Panc1 (cell line): ENCODE results near the gene CDC37L1. TPM values are rescaled to one million over a fixed set of nuclear protein-coding genes. Genes with fewer than 3 reads are reported as not detected.

ENCODE experiments used
- ATAC-seq: fragments of 200-7000 bp; cut with Tn5 transposase; 2 replicates; pipeline ENCODE4 v1.9.1; 2020; ENCODE audit warnings: mild to moderate bottlenecking, moderate library complexity
- BruUV-seq: library from RNA; stranded (reverse); fragments of 400-500 nt; replicated peaks from 2 replicates; lab custom pipeline; 2021; lab: Mats Ljungman, UMichigan
- CTCF ChIA-PET: fragments of 300-600 bp; sonication (Branson Sonifier 250); formaldehyde crosslinking; loops from one replicate; lab custom pipeline; 2022; ENCODE audit warnings: antibody characterized with exemption; lab: Charles Lee
- POLR2A ChIA-PET: fragments of 300-600 bp; sonication (Branson Sonifier 250); formaldehyde crosslinking; loops from one replicate; lab custom pipeline; 2022; ENCODE audit warnings: antibody characterized with exemption; lab: Charles Lee
- DNase-seq: peaks from one replicate; pipeline ENCODE4 v3.0.0-alpha.2; 2010; ENCODE audit warnings: low read depth, low spot score
- H3K27ac ChIP-seq: 2 replicates; pipeline ENCODE4 v1.5.1; 2011; ENCODE audit warnings: mild to moderate bottlenecking, low read length, inconsistent platforms
- H3K27me3 ChIP-seq: fragments of 200-500 bp; sonication (Bioruptor generic); 2 replicates; pipeline ENCODE4 v1.6.0; 2014; ENCODE audit warnings: low read length, inconsistent platforms; ENCODE audit not compliant: control insufficient read depth, insufficient read depth
- H3K36me3 ChIP-seq: fragments of 200-500 bp; sonication (Bioruptor generic); 2 replicates; pipeline ENCODE4 v1.5.1; 2014; ENCODE audit warnings: inconsistent platforms, mild to moderate bottlenecking, low read length, moderate library complexity; ENCODE audit not compliant: control insufficient read depth, insufficient read depth
- H3K4me1 ChIP-seq: 2 replicates; pipeline ENCODE4 v1.5.1; 2011; ENCODE audit warnings: inconsistent platforms, mild to moderate bottlenecking, low read length, moderate library complexity; ENCODE audit not compliant: control insufficient read depth, insufficient read depth
- H3K4me3 ChIP-seq, 2 experiments: 2 replicates each; pipeline ENCODE4 v1.5.1; 2011 to 2012; ENCODE audit warnings: low read depth in 2 of 2, low read length in 2 of 2, mild to moderate bottlenecking in 2 of 2, inconsistent platforms in 1 of 2, moderate library complexity in 1 of 2
- H3K9me3 ChIP-seq: fragments of 200-500 bp; sonication (Bioruptor generic); 2 replicates; pipeline ENCODE4 v1.5.1; 2014; ENCODE audit warnings: low read depth, mild to moderate bottlenecking, inconsistent platforms, low read length, moderate library complexity; ENCODE audit not compliant: control insufficient read depth, insufficient read depth
- CTCF ChIP-seq: fragments of 450-650 bp; IDR thresholded peaks from 2 replicates; pipeline ENCODE4 v1.5.1; 2017; ENCODE audit warnings: mild to moderate bottlenecking
- POLR2AphosphoS5 ChIP-seq: IDR thresholded peaks from 2 replicates; pipeline ENCODE4 v1.6.1; 2012; ENCODE audit warnings: mild to moderate bottlenecking, low read depth, low read length, moderate library complexity
- SIN3A ChIP-seq: IDR thresholded peaks from 2 replicates; pipeline ENCODE4 v1.6.1; 2012; ENCODE audit warnings: low read depth, mild to moderate bottlenecking, low read length, moderate library complexity, borderline replicate concordance; ENCODE audit not compliant: insufficient read depth
- TCF7L2 ChIP-seq: IDR thresholded peaks from 2 replicates; pipeline ENCODE4 v1.6.1; 2011; ENCODE audit warnings: mild to moderate bottlenecking, low read depth, low read length, inconsistent platforms
- in situ Hi-C: cut with HindIII; loops from 2 replicates; pipeline ENCODE4 v1.10.0; 2016; ENCODE audit warnings: low sequenced_read_pairs, low pct_unique_long_range_greater_than_20kb
- intact Hi-C: fragments of 100-400 bp; cut with micrococcal nuclease; formaldehyde crosslinking; loops from one replicate; pipeline ENCODE4 v1.10.0; 2022; ENCODE audit not compliant: unreplicated experiment
- total RNA-seq: library from RNA; stranded (reverse); gene quantifications from one replicate; pipeline ENCODE4 v1.2.1, GENCODE V29; 2021; ENCODE audit not compliant: unreplicated experiment
- TF ChIP-seq, protein P1 (sequence below), 2 experiments: IDR thresholded peaks; 2 replicates each; pipeline ENCODE4 v1.6.1; 2011 to 2012; ENCODE audit warnings: low read depth in 2 of 2, control low read depth in 1 of 2, low read length in 1 of 2, mild to moderate bottlenecking in 1 of 2, moderate library complexity in 1 of 2; ENCODE audit not compliant: insufficient read depth in 1 of 2

CDC37L1 gene
- total RNA-seq, 1 experiment from 2014 or later = 3.0 TPM

- CTCF ChIA-PET = no interaction called here
- POLR2A ChIA-PET = no interaction called here
Observed at GRCh38 chr9:4704129-4704528, 24.8 kb downstream of the CDC37L1 start.

GRCh38 chr9:4706021-4706420 is 26.7 kb downstream of the CDC37L1 start:
- TF ChIP-seq, protein P1, sequence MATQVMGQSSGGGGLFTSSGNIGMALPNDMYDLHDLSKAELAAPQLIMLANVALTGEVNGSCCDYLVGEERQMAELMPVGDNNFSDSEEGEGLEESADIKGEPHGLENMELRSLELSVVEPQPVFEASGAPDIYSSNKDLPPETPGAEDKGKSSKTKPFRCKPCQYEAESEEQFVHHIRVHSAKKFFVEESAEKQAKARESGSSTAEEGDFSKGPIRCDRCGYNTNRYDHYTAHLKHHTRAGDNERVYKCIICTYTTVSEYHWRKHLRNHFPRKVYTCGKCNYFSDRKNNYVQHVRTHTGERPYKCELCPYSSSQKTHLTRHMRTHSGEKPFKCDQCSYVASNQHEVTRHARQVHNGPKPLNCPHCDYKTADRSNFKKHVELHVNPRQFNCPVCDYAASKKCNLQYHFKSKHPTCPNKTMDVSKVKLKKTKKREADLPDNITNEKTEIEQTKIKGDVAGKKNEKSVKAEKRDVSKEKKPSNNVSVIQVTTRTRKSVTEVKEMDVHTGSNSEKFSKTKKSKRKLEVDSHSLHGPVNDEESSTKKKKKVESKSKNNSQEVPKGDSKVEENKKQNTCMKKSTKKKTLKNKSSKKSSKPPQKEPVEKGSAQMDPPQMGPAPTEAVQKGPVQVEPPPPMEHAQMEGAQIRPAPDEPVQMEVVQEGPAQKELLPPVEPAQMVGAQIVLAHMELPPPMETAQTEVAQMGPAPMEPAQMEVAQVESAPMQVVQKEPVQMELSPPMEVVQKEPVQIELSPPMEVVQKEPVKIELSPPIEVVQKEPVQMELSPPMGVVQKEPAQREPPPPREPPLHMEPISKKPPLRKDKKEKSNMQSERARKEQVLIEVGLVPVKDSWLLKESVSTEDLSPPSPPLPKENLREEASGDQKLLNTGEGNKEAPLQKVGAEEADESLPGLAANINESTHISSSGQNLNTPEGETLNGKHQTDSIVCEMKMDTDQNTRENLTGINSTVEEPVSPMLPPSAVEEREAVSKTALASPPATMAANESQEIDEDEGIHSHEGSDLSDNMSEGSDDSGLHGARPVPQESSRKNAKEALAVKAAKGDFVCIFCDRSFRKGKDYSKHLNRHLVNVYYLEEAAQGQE (IDR thresholded peaks at IDR 0.05; ENCODE audit: insufficient read depth in 1 of 2, low read depth in 2 of 2, low read length in 1 of 2) = no peak
- TF ChIP-seq TCF7L2 = no peak
- TF ChIP-seq CTCF = no peak
- no peak for TF ChIP-seq SIN3A
- TF ChIP-seq POLR2AphosphoS5 = no peak
- intact Hi-C loops = no loop called here
- BruUV-seq = no TSS peak

More at GRCh38 chr9:4704129-4704528, 24.8 kb downstream of the CDC37L1 start:
- Histone ChIP-seq H3K4me3 (no peak overlapping the region), H3K36me3 (no peaks in the 10 kb centered on the region; the same call in 1 of the 2 replicates), H3K9me3 (no peaks in the 10 kb centered on the region), H3K27ac (no peak overlapping the region), H3K27me3 (no peaks in the 10 kb centered on the region), H3K4me1 (no peaks in the 10 kb centered on the region)
- in situ Hi-C loops = no loop called here
- no TSS peak for BruUV-seq
- no peak for ATAC-seq
- TF ChIP-seq CTCF (no peak), TCF7L2 (no peak), SIN3A (no peak), POLR2AphosphoS5 (no peak)
- TF ChIP-seq, protein P1 (IDR thresholded peaks at IDR 0.05; ENCODE audit: insufficient read depth in 1 of 2, low read depth in 2 of 2, low read length in 1 of 2) = no peak
- intact Hi-C loops = no loop called here
- no peak for DNase-seq

More at GRCh38 chr9:4706021-4706420, 26.7 kb downstream of the CDC37L1 start:
- Histone ChIP-seq H3K9me3 (no peaks in the 10 kb centered on the region), H3K4me1 (no peaks in the 10 kb centered on the region), H3K36me3 (no peaks in the 10 kb centered on the region; the same call in 1 of the 2 replicates), H3K4me3 (no peak overlapping the region), H3K27me3 (no peaks in the 10 kb centered on the region), H3K27ac (no peak overlapping the region)
- ChIA-PET POLR2A (no interaction called here), CTCF (no interaction called here)
- in situ Hi-C loops = no loop called here
- DNase-seq = no peak
- ATAC-seq = no peak
